Activated CD4-positive, alpha-beta memory T cell treated with anti-CD3 and anti-CD28 coated beads, Interleukin-2, amount 10 ng/mL, durations not matched to agents 7 days and 5 days (primary cell): Measurements from ENCODE around the gene TGFBI. TPM values are rescaled to one million over a fixed set of nuclear protein-coding genes. Genes with fewer than 3 reads are reported as not detected.

Experiments
- CTCF ChIA-PET: fragments of 350-600 bp; sonication (Branson Sonifier 250); formaldehyde crosslinking; loops from one replicate; lab custom pipeline; 2021; ENCODE audit warnings: antibody characterized with exemption, inconsistent platforms; lab: Charles Lee
- POLR2A ChIA-PET: fragments of 350-600 bp; sonication (Branson Sonifier 250); formaldehyde crosslinking; loops from one replicate; lab custom pipeline; 2021; ENCODE audit warnings: antibody characterized with exemption; lab: Charles Lee
- DNase-seq: peaks from one replicate; pipeline ENCODE4 v3.0.0-alpha.2; 2020
- H3K27ac Mint-ChIP-seq: one replicate; pipeline ENCODE4 v1.8.0; 2021; ENCODE audit warnings: mild to moderate bottlenecking, mixed read lengths
- H3K27me3 Mint-ChIP-seq: one replicate; pipeline ENCODE4 v1.8.0; 2021; ENCODE audit warnings: mixed read lengths
- H3K36me3 Mint-ChIP-seq: one replicate; pipeline ENCODE4 v1.8.0; 2021; ENCODE audit warnings: low read depth, mixed read lengths
- H3K4me1 Mint-ChIP-seq: one replicate; pipeline ENCODE4 v1.8.0; 2021; ENCODE audit warnings: mixed read lengths
- H3K4me3 Mint-ChIP-seq: one replicate; pipeline ENCODE4 v1.8.0; 2021; ENCODE audit warnings: mild to moderate bottlenecking, mixed read lengths
- H3K9me3 Mint-ChIP-seq: one replicate; pipeline ENCODE4 v1.8.0; 2021; ENCODE audit warnings: mixed read lengths
- total RNA-seq, 2 experiments: library from RNA; stranded (reverse); gene quantifications; one replicate each; pipeline ENCODE4 v1.2.3, GENCODE V29; 2021

The TGFBI gene
- total RNA-seq: not detected

GRCh38 chr5:136028782-136029742 is at the start of gene TGFBI:
TSS of gene TGFBI (plus strand) at chr5:136028988. CDS start at chr5:136029056, 68 bp downstream.
- Mint-ChIP-seq H3K9me3 (no peaks in the 10 kb centered on the region), H3K4me3 (no peak within 1 kb of the TSS), H3K36me3 (no peaks in the 10 kb centered on the region), H3K27me3 (peaks cover 16% of the 10 kb centered on the region), H3K27ac (no peak within 1 kb of the TSS), H3K4me1 (peaks cover 1% of the 10 kb centered on the region)
- DNase-seq: no peak
- ChIA-PET POLR2A (no interaction called here), CTCF (no interaction called here)

GRCh38 chr5:135978993-135979392 is 49.8 kb upstream of the TGFBI start:
- no peak overlapping the region for H3K27ac Mint-ChIP-seq
- no peak overlapping the region for H3K4me3 Mint-ChIP-seq
- no peaks in the 10 kb centered on the region for H3K4me1 Mint-ChIP-seq
- CTCF ChIA-PET: interaction anchor here (2.1 kb wide), 1 partner anchor 8 kb away, joined by 9 read pairs; no protein-coding TSS in a partner anchor
- no peaks in the 10 kb centered on the region for H3K9me3 Mint-ChIP-seq
- peaks cover 25% of the 10 kb centered on the region for H3K27me3 Mint-ChIP-seq
- H3K36me3 Mint-ChIP-seq: no peaks in the 10 kb centered on the region
- DNase-seq: no peak
- POLR2A ChIA-PET: no interaction called here

- Mint-ChIP-seq H3K4me1 (no peaks in the 10 kb centered on the region), H3K27ac (no peak overlapping the region), H3K36me3 (no peaks in the 10 kb centered on the region), H3K27me3 (peaks cover 24% of the 10 kb centered on the region), H3K4me3 (no peak overlapping the region), H3K9me3 (no peaks in the 10 kb centered on the region)
- CTCF ChIA-PET: no interaction called here
- POLR2A ChIA-PET: no interaction called here
- no peak for DNase-seq
Observed at GRCh38 chr5:135979510-135979909, 49.3 kb upstream of the TGFBI start.

- CTCF ChIA-PET: no interaction called here
- Mint-ChIP-seq H3K27me3 (peaks cover 22% of the 10 kb centered on the region), H3K27ac (no peak overlapping the region), H3K4me3 (no peak overlapping the region), H3K9me3 (no peaks in the 10 kb centered on the region), H3K36me3 (no peaks in the 10 kb centered on the region), H3K4me1 (no peaks in the 10 kb centered on the region)
- POLR2A ChIA-PET: no interaction called here
- no peak for DNase-seq
Observed at GRCh38 chr5:135980620-135981019, 48.2 kb upstream of the TGFBI start.

- Mint-ChIP-seq H3K4me1 (no peaks in the 10 kb centered on the region), H3K27me3 (peaks cover 4% of the 10 kb centered on the region), H3K4me3 (no peak overlapping the region), H3K9me3 (no peaks in the 10 kb centered on the region), H3K36me3 (no peaks in the 10 kb centered on the region), H3K27ac (no peak overlapping the region)
- ChIA-PET CTCF (interaction anchor here (1.0 to 2.2 kb wide), 2 partner anchors 8 to 96 kb away, joined by 3 to 9 read pairs; no protein-coding TSS in a partner anchor), POLR2A (no interaction called here)
- DNase-seq: no peak
Observed at GRCh38 chr5:135985951-135986350, 42.8 kb upstream of the TGFBI start.

- H3K36me3 Mint-ChIP-seq: no peaks in the 10 kb centered on the region
- H3K9me3 Mint-ChIP-seq: no peaks in the 10 kb centered on the region
- H3K4me3 Mint-ChIP-seq: no peak overlapping the region
- no peak for DNase-seq
- no peak overlapping the region for H3K27ac Mint-ChIP-seq
- ChIA-PET POLR2A (no interaction called here), CTCF (interaction anchor here (1.0 to 2.2 kb wide), 3 partner anchors 9 to 96 kb away, joined by 3 to 9 read pairs (median 3); no protein-coding TSS in a partner anchor)
- no peaks in the 10 kb centered on the region for H3K4me1 Mint-ChIP-seq
- H3K27me3 Mint-ChIP-seq: peaks cover 4% of the 10 kb centered on the region
Observed at GRCh38 chr5:135986401-135986800, 42.4 kb upstream of the TGFBI start.

- no peak overlapping the region for H3K27ac Mint-ChIP-seq
- peaks cover 4% of the 10 kb centered on the region for H3K27me3 Mint-ChIP-seq
- H3K4me1 Mint-ChIP-seq: no peaks in the 10 kb centered on the region
- CTCF ChIA-PET: interaction anchor here (1.0 to 2.2 kb wide), 4 partner anchors 9 to 95 kb away, joined by 3 to 9 read pairs (median 4); no protein-coding TSS in a partner anchor
- no peak overlapping the region for H3K4me3 Mint-ChIP-seq
- no peaks in the 10 kb centered on the region for H3K9me3 Mint-ChIP-seq
- H3K36me3 Mint-ChIP-seq: no peaks in the 10 kb centered on the region
- POLR2A ChIA-PET: no interaction called here
- DNase-seq: no peak
Observed at GRCh38 chr5:135986891-135987401, 41.8 kb upstream of the TGFBI start.

- H3K27ac Mint-ChIP-seq: no peak overlapping the region
- CTCF ChIA-PET: no interaction called here
Observed at GRCh38 chr5:135988546-135988945, 40.2 kb upstream of the TGFBI start.

GRCh38 chr5:135989686-135990085 is 39.1 kb upstream of the TGFBI start:
- no peak for DNase-seq
- POLR2A ChIA-PET: no interaction called here
- Mint-ChIP-seq H3K4me3 (no peak overlapping the region), H3K9me3 (no peaks in the 10 kb centered on the region), H3K27me3 (peaks cover 4% of the 10 kb centered on the region), H3K4me1 (no peaks in the 10 kb centered on the region), H3K27ac (no peak overlapping the region), H3K36me3 (no peaks in the 10 kb centered on the region)
- CTCF ChIA-PET: no interaction called here

More at GRCh38 chr5:135988546-135988945, 40.2 kb upstream of the TGFBI start:
- no peak overlapping the region for H3K4me3 Mint-ChIP-seq
- POLR2A ChIA-PET: no interaction called here
- H3K4me1 Mint-ChIP-seq: no peaks in the 10 kb centered on the region
- H3K27me3 Mint-ChIP-seq: peaks cover 4% of the 10 kb centered on the region
- no peaks in the 10 kb centered on the region for H3K9me3 Mint-ChIP-seq
- H3K36me3 Mint-ChIP-seq: no peaks in the 10 kb centered on the region
- DNase-seq: no peak

GRCh38 chr5:135990528-135991255 is 38.1 kb upstream of the TGFBI start:
- DNase-seq: no peak
- Mint-ChIP-seq H3K4me1 (no peaks in the 10 kb centered on the region), H3K4me3 (no peak overlapping the region), H3K27ac (no peak overlapping the region), H3K9me3 (no peaks in the 10 kb centered on the region), H3K27me3 (peaks cover 7% of the 10 kb centered on the region), H3K36me3 (no peaks in the 10 kb centered on the region)
- ChIA-PET CTCF (no interaction called here), POLR2A (no interaction called here)

- Mint-ChIP-seq H3K4me3 (no peak overlapping the region), H3K4me1 (no peaks in the 10 kb centered on the region), H3K27ac (no peak overlapping the region), H3K36me3 (no peaks in the 10 kb centered on the region), H3K27me3 (peaks cover 3% of the 10 kb centered on the region), H3K9me3 (no peaks in the 10 kb centered on the region)
- no peak for DNase-seq
- CTCF ChIA-PET: no interaction called here
- POLR2A ChIA-PET: no interaction called here
Observed at GRCh38 chr5:135991429-135991828, 37.4 kb upstream of the TGFBI start.

GRCh38 chr5:135993335-135993879 is 35.4 kb upstream of the TGFBI start:
- H3K27me3 Mint-ChIP-seq: peaks cover 3% of the 10 kb centered on the region
- H3K4me1 Mint-ChIP-seq: no peaks in the 10 kb centered on the region
- CTCF ChIA-PET: no interaction called here
- no peaks in the 10 kb centered on the region for H3K36me3 Mint-ChIP-seq
- no peak overlapping the region for H3K27ac Mint-ChIP-seq
- H3K9me3 Mint-ChIP-seq: no peaks in the 10 kb centered on the region
- POLR2A ChIA-PET: no interaction called here
- no peak overlapping the region for H3K4me3 Mint-ChIP-seq
- DNase-seq: no peak
